Measurements from ENCODE around the gene SLC44A3.
"Not testable (repeated sequence)": the region's sequence is repeated elsewhere in the genome, so short reads cannot be mapped to it uniquely, and the experiment has no call there.

SLC44A3 gene

GRCh38 chr1:94832931-94833585, 12.9 kb downstream of the SLC44A3 start:
- DNase-seq (ENCODE audit: low spot score) = no peak
- no peak for TF ChIP-seq CTCF (IDR thresholded peaks at IDR 0.05; ENCODE audit: extremely low read depth, missing control alignments)

GRCh38 chr1:94836891-94837290, 16.7 kb downstream of the SLC44A3 start:
- no peak for DNase-seq (ENCODE audit: low spot score)
- TF ChIP-seq CTCF (IDR thresholded peaks at IDR 0.05; ENCODE audit: extremely low read depth, missing control alignments) = no peak

GRCh38 chr1:94840381-94840780, 20.2 kb downstream of the SLC44A3 start:
- not testable (repeated sequence) for DNase-seq (ENCODE audit: low spot score)

GRCh38 chr1:94840808-94841207, 20.7 kb downstream of the SLC44A3 start:
- TF ChIP-seq CTCF (IDR thresholded peaks at IDR 0.05; ENCODE audit: extremely low read depth, missing control alignments) = no peak
- no peak for DNase-seq (ENCODE audit: low spot score)

GRCh38 chr1:94843430-94843829, 23.3 kb downstream of the SLC44A3 start:
- no peak for TF ChIP-seq CTCF (IDR thresholded peaks at IDR 0.05; ENCODE audit: extremely low read depth, missing control alignments)
- no peak for DNase-seq (ENCODE audit: low spot score)

- DNase-seq (ENCODE audit: low spot score) = no peak
Measured at GRCh38 chr1:94843846-94844245, 23.7 kb downstream of the SLC44A3 start.

GRCh38 chr1:94846308-94846707, 26.2 kb downstream of the SLC44A3 start:
- no peak for DNase-seq (ENCODE audit: low spot score)
- no peak for TF ChIP-seq CTCF (IDR thresholded peaks at IDR 0.05; ENCODE audit: extremely low read depth, missing control alignments)

More at GRCh38 chr1:94843846-94844245, 23.7 kb downstream of the SLC44A3 start:
- no peak for TF ChIP-seq CTCF (IDR thresholded peaks at IDR 0.05; ENCODE audit: extremely low read depth, missing control alignments)

GRCh38 chr1:94851571-94851970, 31.4 kb downstream of the SLC44A3 start:
- no peak for DNase-seq (ENCODE audit: low spot score)
- TF ChIP-seq CTCF (IDR thresholded peaks at IDR 0.05; ENCODE audit: extremely low read depth, missing control alignments) = no peak

Data from GM20000 (cell line).